GM12878 (cell line): Measurements from ENCODE around the gene LDB3. TPM values are rescaled to one million over a fixed set of nuclear protein-coding genes. Genes with fewer than 3 reads are reported as not detected.

ENCODE experiments used
- ATAC-seq: fragments of 200-7000 bp; cut with Tn5 transposase; 3 replicates; pipeline ENCODE4 v1.9.1; 2020; ENCODE audit warnings: mild to moderate bottlenecking, moderate library complexity
- BruUV-seq: library from RNA; stranded (reverse); fragments of 400-500 nt; replicated peaks from 2 replicates; lab custom pipeline; 2021; lab: Mats Ljungman, UMichigan
- CTCF ChIA-PET: fragments of 300-600 bp; sonication (Branson Sonifier 250); formaldehyde crosslinking; extraction: SDS; loops from one replicate; lab custom pipeline; 2021; ENCODE audit warnings: inconsistent platforms; lab: Yijun Ruan, JAX
- POLR2A ChIA-PET: fragments of 350-600 bp; formaldehyde crosslinking; extraction: SDS; loops from one replicate; lab custom pipeline; 2021; ENCODE audit warnings: inconsistent platforms; lab: Charles Lee
- RAD21 ChIA-PET: fragments of 300-600 bp; sonication (Branson Sonifier 250); formaldehyde crosslinking; loops from one replicate; lab custom pipeline; 2023; ENCODE audit warnings: antibody characterized with exemption; ENCODE audit not compliant: unreplicated experiment; lab: Charles Lee
- SMC1A ChIA-PET: fragments of 300-600 bp; sonication (Branson Sonifier 250); formaldehyde crosslinking; loops from one replicate; lab custom pipeline; 2023; ENCODE audit not compliant: unreplicated experiment, uncharacterized antibody; lab: Charles Lee
- DNase-seq: peaks from one replicate; pipeline ENCODE4 v3.0.0-alpha.2; 2011; ENCODE audit warnings: low read depth, low spot score
- FAIRE-seq: peaks from 3 replicates; lab custom pipeline; 2011; peaks lifted over from hg19 to GRCh38; lab: Jason Lieb, UNC
- H2AFZ ChIP-seq: 2 replicates; pipeline ENCODE4 v1.6.0; 2011; ENCODE audit warnings: low read depth, low read length, control low read depth; ENCODE audit not compliant: control insufficient read depth
- H3K27ac ChIP-seq: 2 replicates; pipeline ENCODE4 v1.5.1; 2011; ENCODE audit warnings: control low read depth; ENCODE audit not compliant: control insufficient read depth, insufficient read depth
- H3K27me3 ChIP-seq, 2 experiments: replicated peaks in 1 of 2; 2 replicates each; pipeline versions ENCODE4 v1.6.0 to v1.6.1; 2011; ENCODE audit warnings: low read length in 1 of 2; ENCODE audit not compliant: control insufficient read depth in 2 of 2, insufficient read depth in 2 of 2
- H3K36me3 ChIP-seq, 2 experiments: 2 replicates each; pipeline ENCODE4 v1.5.1; 2011; ENCODE audit warnings: low read length in 1 of 2; ENCODE audit not compliant: control insufficient read depth in 2 of 2, insufficient read depth in 2 of 2
- H3K4me1 ChIP-seq: 2 replicates; pipeline ENCODE4 v1.6.1; 2011; ENCODE audit warnings: mild to moderate bottlenecking, low read length, moderate library complexity, mixed read lengths; ENCODE audit not compliant: control insufficient read depth, insufficient read depth
- H3K4me2 ChIP-seq: 2 replicates; pipeline ENCODE4 v1.6.0; 2011; ENCODE audit warnings: control low read depth; ENCODE audit not compliant: control insufficient read depth, insufficient read depth
- H3K4me3 ChIP-seq: fragments of 200-600 bp; sonication (generic); 2 replicates; pipeline ENCODE4 v1.5.1; 2016
- H3K79me2 ChIP-seq: 2 replicates; pipeline ENCODE4 v1.6.0; 2011; ENCODE audit warnings: low read length; ENCODE audit not compliant: control insufficient read depth, insufficient read depth
- H3K9ac ChIP-seq: 2 replicates; pipeline ENCODE4 v1.8.0; 2011; ENCODE audit warnings: low read length, control low read depth, mixed read lengths; ENCODE audit not compliant: control insufficient read depth, insufficient read depth
- H3K9me3 ChIP-seq: replicated peaks from 3 replicates; pipeline ENCODE4 v1.5.1; 2011; ENCODE audit warnings: mild to moderate bottlenecking, low read length; ENCODE audit not compliant: control insufficient read depth, insufficient read depth
- H4K20me1 ChIP-seq: 2 replicates; pipeline ENCODE4 v1.6.0; 2011; ENCODE audit not compliant: control insufficient read depth, insufficient read depth
- ATF2 ChIP-seq: IDR thresholded peaks from 2 replicates; pipeline ENCODE4 v1.6.1; 2012; ENCODE audit warnings: low read length, inconsistent platforms
- BHLHE40 ChIP-seq, 2 experiments: fragments of 450-650 bp in 1 of 2; IDR thresholded peaks; 2 replicates each; pipeline ENCODE4 v1.6.1; 2011 to 2017; ENCODE audit warnings: low read depth in 2 of 2, borderline replicate concordance in 1 of 2, improper control_type of control experiment in 1 of 2, low read length in 1 of 2, mild to moderate bottlenecking in 1 of 2
- CEBPB ChIP-seq, 2 experiments: fragments of 150-350 bp in 1 of 2; IDR thresholded peaks; 2 replicates each; pipeline ENCODE4 v1.6.1; 2012 to 2014; ENCODE audit warnings: low read depth in 2 of 2, low read length in 2 of 2, borderline replicate concordance in 1 of 2, inconsistent platforms in 1 of 2
- CREB1 ChIP-seq: IDR thresholded peaks from 2 replicates; pipeline ENCODE4 v1.6.1; 2012; ENCODE audit warnings: low read depth, mild to moderate bottlenecking, inconsistent platforms
- E2F4 ChIP-seq: IDR thresholded peaks from 2 replicates; pipeline ENCODE4 v1.6.1; 2012; ENCODE audit warnings: low read depth, low read length, improper control_type of control experiment
- E4F1 ChIP-seq: fragments of 450-650 bp; IDR thresholded peaks from 2 replicates; pipeline ENCODE4 v1.6.1; 2018; ENCODE audit warnings: borderline replicate concordance, mild to moderate bottlenecking; ENCODE audit not compliant: partially characterized antibody
- HCFC1 ChIP-seq: fragments of 150-350 bp; IDR thresholded peaks from 2 replicates; pipeline ENCODE4 v1.6.1; 2014; ENCODE audit warnings: low read length
- IRF3 ChIP-seq: fragments of 450-650 bp; IDR thresholded peaks from 2 replicates; pipeline ENCODE4 v1.6.1; 2014; ENCODE audit warnings: mild to moderate bottlenecking
- IRF4 ChIP-seq: IDR thresholded peaks from 2 replicates; pipeline ENCODE4 v1.6.1; 2011; ENCODE audit warnings: low read depth, low read length
- LARP7 ChIP-seq: fragments of 450-650 bp; IDR thresholded peaks from 2 replicates; pipeline ENCODE4 v1.6.1; 2017; ENCODE audit warnings: mild to moderate bottlenecking
- MXI1 ChIP-seq: fragments of 150-350 bp; IDR thresholded peaks from 2 replicates; pipeline ENCODE4 v1.6.1; 2011; ENCODE audit warnings: low read depth, mild to moderate bottlenecking, inconsistent platforms, low read length, improper control_type of control experiment
- RUNX3 ChIP-seq: IDR thresholded peaks from 2 replicates; pipeline ENCODE4 v1.6.1; 2012; ENCODE audit warnings: low read length, inconsistent platforms
- SIX5 ChIP-seq: IDR thresholded peaks from 2 replicates; pipeline ENCODE4 v1.6.1; 2011; ENCODE audit warnings: mild to moderate bottlenecking, low read depth, low read length, moderate library complexity; ENCODE audit not compliant: severe bottlenecking
- SP1 ChIP-seq: IDR thresholded peaks from one replicate; pipeline ENCODE4 v1.6.1; 2011; ENCODE audit warnings: low read depth, low read length
- TARDBP ChIP-seq: IDR thresholded peaks from 2 replicates; pipeline ENCODE4 v1.6.1; 2016; ENCODE audit warnings: borderline replicate concordance
- WGBS: methylation state at CpG from one replicate; pipeline ENCODE4 v1.1.6; 2016; ENCODE audit warnings: low lambda C conversion rate; ENCODE audit not compliant: insufficient replicate concordance, insufficient coverage; ENCODE audit errors: missing lambda C conversion rate; 5-methylcytosine and 5-hydroxymethylcytosine counted together
- in situ Hi-C: fragments of 300-500 bp; cut with MboI; formaldehyde crosslinking; loops from 9 replicates; pipeline ENCODE4 v1.14.3; 2018; ENCODE audit warnings: mixed read lengths
- intact Hi-C: fragments of 100-400 bp; cut with micrococcal nuclease; formaldehyde crosslinking; loops from one replicate; pipeline ENCODE4 v1.14.2; 2022; ENCODE audit not compliant: unreplicated experiment
- polyA plus RNA-seq, 11 experiments: library from polyadenylated mRNA; depleted of rRNA in 4 of 11; unstranded in 6 of 11; stranded (reverse) in 5 of 11; fragments of >200 nt; fragmentation: Nextera tagmentation in 4 of 11; fragmentation: Illumina TruSeq in 1 of 11; extraction: Ambion mirVana in 4 of 11; extraction: Trizol in 1 of 11; gene quantifications; 1 replicate in 1 of 11; 2 replicates in 10 of 11; pipeline versions ENCODE4 v1.2.1 to v1.2.3, GENCODE V29; 2011 to 2016; ENCODE audit warnings: inconsistent platforms in 2 of 11, missing spikeins in 2 of 11, low read depth in 1 of 11
- total RNA-seq, 4 experiments: library from RNA; depleted of rRNA in 3 of 4; stranded (reverse); fragments of >200 nt in 3 of 4; fragmentation: Illumina TruSeq in 1 of 4; extraction: Trizol in 1 of 4; gene quantifications; 2 replicates each; pipeline versions ENCODE4 v1.2.1 to v1.2.3, GENCODE V29; 2013 to 2021
- TF ChIP-seq, protein P1 (sequence below): IDR thresholded peaks from 2 replicates; pipeline ENCODE4 v1.6.1; 2011; ENCODE audit warnings: low read depth, low read length, improper control_type of control experiment, borderline replicate concordance

The LDB3 gene
- total and polyA plus RNA-seq, 10 of the 15 experiments (the other 5 are each of a cell fraction or from before 2014, with no cell fraction given) = 0.02 to 0.07 (median 0.04) TPM; not detected in 1

DNA sequence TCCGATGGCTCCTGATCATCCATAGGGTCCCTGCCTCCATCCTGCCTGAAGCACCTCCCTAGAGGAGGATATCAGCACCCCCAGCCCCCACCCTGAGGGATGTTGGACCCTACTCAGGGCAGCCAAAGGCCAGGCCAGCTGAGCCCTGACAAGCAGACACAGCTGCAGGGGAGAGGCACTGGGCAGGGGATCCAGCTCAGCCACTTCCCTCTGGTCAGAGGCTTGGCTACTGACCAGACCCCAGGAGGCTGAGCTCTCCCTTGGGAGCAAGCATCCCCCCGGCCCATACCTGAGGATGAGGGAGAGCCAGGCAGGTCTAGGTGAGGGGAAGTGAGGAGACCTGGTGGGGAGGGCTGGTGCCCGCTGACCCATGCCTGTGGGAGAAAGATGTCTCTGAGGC lies 6.6 kb downstream of the LDB3 start:
- intact Hi-C loops = no loop called here
- WGBS = 18% methylated on average over 3 of the region's 3 CpGs

More for the DNA sequence above, 6.6 kb downstream of the LDB3 start:
- no peak overlapping the region for H3K4me3 ChIP-seq
- ChIA-PET POLR2A (no interaction called here), RAD21 (no interaction called here)
- H3K36me3 ChIP-seq = no peaks in the 10 kb centered on the region
- TF ChIP-seq RUNX3 (no peak), ATF2 (no peak), BHLHE40 (IDR thresholded peaks at IDR 0.05; ENCODE audit: borderline replicate concordance in 1 of 2, low read depth in 2 of 2, low read length in 1 of 2) (no peak), MXI1 (no peak), IRF4 (no peak), TARDBP (no peak), E2F4 (no peak), CREB1 (no peak), SP1 (no peak), SIX5 (no peak), HCFC1 (no peak), E4F1 (no peak), LARP7 (no peak), IRF3 (no peak), CEBPB (IDR thresholded peaks at IDR 0.05; ENCODE audit: borderline replicate concordance in 1 of 2, low read depth in 2 of 2, low read length in 2 of 2) (no peak)
- TF ChIP-seq, protein P1, sequence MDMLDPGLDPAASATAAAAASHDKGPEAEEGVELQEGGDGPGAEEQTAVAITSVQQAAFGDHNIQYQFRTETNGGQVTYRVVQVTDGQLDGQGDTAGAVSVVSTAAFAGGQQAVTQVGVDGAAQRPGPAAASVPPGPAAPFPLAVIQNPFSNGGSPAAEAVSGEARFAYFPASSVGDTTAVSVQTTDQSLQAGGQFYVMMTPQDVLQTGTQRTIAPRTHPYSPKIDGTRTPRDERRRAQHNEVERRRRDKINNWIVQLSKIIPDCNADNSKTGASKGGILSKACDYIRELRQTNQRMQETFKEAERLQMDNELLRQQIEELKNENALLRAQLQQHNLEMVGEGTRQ = no peak
- TF ChIP-seq, all 136 proteins: peak for 0
- SMC1A ChIA-PET = no interaction called here
- no peak for DNase-seq
- no peaks in the 10 kb centered on the region for H3K9me3 ChIP-seq
- H3K27me3 ChIP-seq = no peaks in the 10 kb centered on the region; a peak in 1 of 4 replicates
- no peaks in the 10 kb centered on the region for H3K79me2 ChIP-seq
- no peak for FAIRE-seq
- no peak for ATAC-seq
- CTCF ChIA-PET = interaction anchor here (0.7 kb wide), 1 partner anchor 199 kb away, joined by 4 read pairs; no protein-coding TSS in a partner anchor
- no peak overlapping the region for H3K27ac ChIP-seq
- in situ Hi-C loops = no loop called here
- no peak overlapping the region for H3K9ac ChIP-seq
- BruUV-seq = no TSS peak
- H4K20me1 ChIP-seq = no peaks in the 10 kb centered on the region
- no peak overlapping the region for H2AFZ ChIP-seq
- H3K4me1 ChIP-seq = peaks cover 4% of the 10 kb centered on the region; the same call in 1 of the 2 replicates
- no peak overlapping the region for H3K4me2 ChIP-seq
